Measurements from ENCODE around the gene BRD2.

The BRD2 gene

GRCh38 chr6:33015798-33016197 is 47.4 kb downstream of the BRD2 start:
- H3K4me1 ChIP-seq (ENCODE audit: insufficient read depth, poor library complexity, severe bottlenecking), result no peaks in the 10 kb centered on the region
- no peaks in the 10 kb centered on the region for H3K36me3 ChIP-seq (ENCODE audit: low read depth)
- peaks cover 19% of the 10 kb centered on the region for H3K27me3 ChIP-seq (ENCODE audit: insufficient read depth, poor library complexity, severe bottlenecking)
- ATAC-seq (ENCODE audit: low read depth) (no peak), DNase-seq (ENCODE audit: low spot score) (no peak)
- no peaks in the 10 kb centered on the region for H3K9me3 ChIP-seq (ENCODE audit: severe bottlenecking)
- TF ChIP-seq CTCF (IDR thresholded peaks at IDR 0.05; ENCODE audit: poor library complexity, severe bottlenecking), result no peak
- H3K4me3 ChIP-seq (ENCODE audit: severe bottlenecking), result no peak overlapping the region
- no peak overlapping the region for H3K27ac ChIP-seq (ENCODE audit: poor library complexity, severe bottlenecking)

- no peaks in the 10 kb centered on the region for H3K9me3 ChIP-seq (ENCODE audit: severe bottlenecking)
- no peaks in the 10 kb centered on the region for H3K36me3 ChIP-seq (ENCODE audit: low read depth)
- H3K4me1 ChIP-seq (ENCODE audit: insufficient read depth, poor library complexity, severe bottlenecking), result no peaks in the 10 kb centered on the region
- no peak for DNase-seq (ENCODE audit: low spot score)
- ATAC-seq (ENCODE audit: low read depth), result no peak
- peaks cover 16% of the 10 kb centered on the region for H3K27me3 ChIP-seq (ENCODE audit: insufficient read depth, poor library complexity, severe bottlenecking)
- TF ChIP-seq CTCF (IDR thresholded peaks at IDR 0.05; ENCODE audit: poor library complexity, severe bottlenecking), result no peak
- no peak overlapping the region for H3K27ac ChIP-seq (ENCODE audit: poor library complexity, severe bottlenecking)
- H3K4me3 ChIP-seq (ENCODE audit: severe bottlenecking), result no peak overlapping the region
Observed at GRCh38 chr6:33017018-33017417, 48.6 kb downstream of the BRD2 start.

GRCh38 chr6:33017694-33018353 is 49.4 kb downstream of the BRD2 start:
- ATAC-seq (ENCODE audit: low read depth), result no peak
- H3K27ac ChIP-seq (ENCODE audit: poor library complexity, severe bottlenecking), result no peak overlapping the region
- no peak for TF ChIP-seq CTCF (IDR thresholded peaks at IDR 0.05; ENCODE audit: poor library complexity, severe bottlenecking)

GRCh38 chr6:33018418-33018817 is 50.0 kb downstream of the BRD2 start:
- DNase-seq (ENCODE audit: low spot score) (no peak), ATAC-seq (ENCODE audit: low read depth) (no peak)
- Histone ChIP-seq H3K4me1 (ENCODE audit: insufficient read depth, poor library complexity, severe bottlenecking) (no peaks in the 10 kb centered on the region), H3K27ac (ENCODE audit: poor library complexity, severe bottlenecking) (no peak overlapping the region), H3K9me3 (ENCODE audit: severe bottlenecking) (no peaks in the 10 kb centered on the region), H3K27me3 (ENCODE audit: insufficient read depth, poor library complexity, severe bottlenecking) (peaks cover 9% of the 10 kb centered on the region), H3K36me3 (ENCODE audit: low read depth) (no peaks in the 10 kb centered on the region), H3K4me3 (ENCODE audit: severe bottlenecking) (no peak overlapping the region)
- TF ChIP-seq CTCF (IDR thresholded peaks at IDR 0.05; ENCODE audit: poor library complexity, severe bottlenecking), result no peak

More at GRCh38 chr6:33017694-33018353, 49.4 kb downstream of the BRD2 start:
- no peak for DNase-seq (ENCODE audit: low spot score)
- Histone ChIP-seq H3K4me1 (ENCODE audit: insufficient read depth, poor library complexity, severe bottlenecking) (no peaks in the 10 kb centered on the region), H3K4me3 (ENCODE audit: severe bottlenecking) (no peak overlapping the region), H3K9me3 (ENCODE audit: severe bottlenecking) (no peaks in the 10 kb centered on the region), H3K27me3 (ENCODE audit: insufficient read depth, poor library complexity, severe bottlenecking) (peaks cover 14% of the 10 kb centered on the region), H3K36me3 (ENCODE audit: low read depth) (no peaks in the 10 kb centered on the region)

- ATAC-seq (ENCODE audit: low read depth), result 0 out of 3 replicates have a peak, but pooled peaks have one; percentile 25
- DNase-seq (ENCODE audit: low spot score), result no peak
- Histone ChIP-seq H3K4me3 (ENCODE audit: severe bottlenecking) (no peak overlapping the region), H3K27ac (ENCODE audit: poor library complexity, severe bottlenecking) (no peak overlapping the region), H3K9me3 (ENCODE audit: severe bottlenecking) (no peaks in the 10 kb centered on the region), H3K27me3 (ENCODE audit: insufficient read depth, poor library complexity, severe bottlenecking) (peaks cover 9% of the 10 kb centered on the region), H3K36me3 (ENCODE audit: low read depth) (no peaks in the 10 kb centered on the region), H3K4me1 (ENCODE audit: insufficient read depth, poor library complexity, severe bottlenecking) (no peaks in the 10 kb centered on the region)
- TF ChIP-seq CTCF (IDR thresholded peaks at IDR 0.05; ENCODE audit: poor library complexity, severe bottlenecking), result no peak
Observed at GRCh38 chr6:33018904-33019303, 50.5 kb downstream of the BRD2 start.

Data from RWPE2 (cell line).